ENCODE measurements around the gene TCP11L1.

- TF ChIP-seq CTCF (IDR thresholded peaks at IDR 0.05) (no peak), POLR2A (IDR thresholded peaks at IDR 0.05) (no peak)
These were observed 4.0 kb downstream of the TCP11L1 start for GRCh38 chr11:33043221-33043830.
